Cardiac muscle cell (in vitro differentiated cells and primary cell): ENCODE measurements around the gene CLEC7A. TPM values are rescaled to one million over a fixed set of nuclear protein-coding genes. Genes with fewer than 3 reads are reported as not detected.

Experiments
- DNase-seq, 2 donors: peaks; one replicate each; pipeline versions ENCODE4 v3.0.0 to v3.0.0-alpha.2; 2010 to 2017; ENCODE audit warnings: low read depth in 1 of 2, low spot score in 1 of 2
- H3K27ac ChIP-seq: fragments of 200-600 bp; sonication (generic); 2 replicates; pipeline ENCODE4 v1.5.1; 2016
- H3K27me3 ChIP-seq: fragments of 200-600 bp; sonication (generic); 2 replicates; pipeline ENCODE4 v1.6.0; 2016; ENCODE audit warnings: control low read depth
- H3K36me3 ChIP-seq: fragments of 200-600 bp; sonication (generic); 2 replicates; pipeline ENCODE4 v1.5.1; 2016; ENCODE audit warnings: control low read depth
- H3K4me1 ChIP-seq: fragments of 200-600 bp; sonication (generic); 2 replicates; pipeline ENCODE4 v1.8.1; 2017; ENCODE audit warnings: low read depth, mild to moderate bottlenecking, mixed run types
- H3K4me3 ChIP-seq: fragments of 200-600 bp; sonication (generic); 2 replicates; pipeline ENCODE4 v1.5.1; 2016; ENCODE audit warnings: mild to moderate bottlenecking
- H3K9me3 ChIP-seq: fragments of 200-600 bp; sonication (generic); 2 replicates; pipeline ENCODE4 v1.5.1; 2017; ENCODE audit warnings: low read depth, mild to moderate bottlenecking, control low read depth
- CTCF ChIP-seq: IDR thresholded peaks from 2 replicates; pipeline ENCODE4 v1.5.1; 2012; ENCODE audit warnings: low read depth, mild to moderate bottlenecking, low read length
- polyA plus RNA-seq: library from polyadenylated mRNA; unstranded; fragments of >200 nt; fragmentation: Nextera tagmentation; extraction: Ambion mirVana; gene quantifications from 2 replicates; pipeline ENCODE4 v1.2.1, GENCODE V29; 2016
- total RNA-seq: library from RNA; depleted of rRNA; stranded (reverse); fragments of >200 nt; gene quantifications from 2 replicates; pipeline ENCODE4 v1.2.3, GENCODE V29; 2016

The CLEC7A gene
- total and polyA plus RNA-seq, 2 experiments from 2014 or later = not detected

GRCh38 chr12:10095971-10096370 is 34.0 kb downstream of the CLEC7A start:
- no peak for TF ChIP-seq CTCF
- no peak overlapping the region for H3K27ac ChIP-seq
- no peaks in the 10 kb centered on the region for H3K4me1 ChIP-seq
- H3K9me3 ChIP-seq = no peaks in the 10 kb centered on the region
- no peak overlapping the region for H3K4me3 ChIP-seq
- no peak for DNase-seq
- H3K36me3 ChIP-seq = no peaks in the 10 kb centered on the region
- no peaks in the 10 kb centered on the region for H3K27me3 ChIP-seq

- TF ChIP-seq CTCF = no peak
- Histone ChIP-seq H3K27me3 (no peaks in the 10 kb centered on the region), H3K36me3 (no peaks in the 10 kb centered on the region), H3K27ac (no peak overlapping the region), H3K4me3 (no peak overlapping the region), H3K4me1 (no peaks in the 10 kb centered on the region), H3K9me3 (no peaks in the 10 kb centered on the region)
- DNase-seq = no peak
These were observed 35.2 kb downstream of the CLEC7A start for GRCh38 chr12:10094646-10095395.

- no peak for DNase-seq
- no peak overlapping the region for H3K27ac ChIP-seq
- no peaks in the 10 kb centered on the region for H3K9me3 ChIP-seq
- no peak overlapping the region for H3K4me3 ChIP-seq
- H3K36me3 ChIP-seq = no peaks in the 10 kb centered on the region
- no peak for TF ChIP-seq CTCF
- no peaks in the 10 kb centered on the region for H3K4me1 ChIP-seq
- H3K27me3 ChIP-seq = no peaks in the 10 kb centered on the region
These were observed 40.8 kb downstream of the CLEC7A start for GRCh38 chr12:10088955-10089900.

- Histone ChIP-seq H3K4me1 (no peaks in the 10 kb centered on the region), H3K9me3 (no peaks in the 10 kb centered on the region), H3K27me3 (no peaks in the 10 kb centered on the region), H3K36me3 (no peaks in the 10 kb centered on the region), H3K4me3 (no peak overlapping the region), H3K27ac (no peak overlapping the region)
- DNase-seq = no peak
- no peak for TF ChIP-seq CTCF
These were observed 42.0 kb downstream of the CLEC7A start for GRCh38 chr12:10088031-10088430.

- Histone ChIP-seq H3K27ac (no peak overlapping the region), H3K36me3 (no peaks in the 10 kb centered on the region), H3K4me1 (no peaks in the 10 kb centered on the region), H3K4me3 (no peak overlapping the region), H3K27me3 (no peaks in the 10 kb centered on the region), H3K9me3 (no peaks in the 10 kb centered on the region)
- no peak for TF ChIP-seq CTCF
- DNase-seq = no peak
These were observed 43.6 kb downstream of the CLEC7A start for GRCh38 chr12:10086387-10086786.
